GM10248 (cell line): ENCODE measurements around the gene MMS19.

ENCODE experiments used
- CTCF ChIA-PET: fragments of 300-600 bp; sonication (Branson Sonifier 250); formaldehyde crosslinking; extraction: SDS; loops from one replicate; lab custom pipeline; 2021; ENCODE audit warnings: antibody characterized with exemption; lab: Yijun Ruan, JAX
- POLR2A ChIA-PET: fragments of 350-650 bp; sonication (Branson Sonifier 250); formaldehyde crosslinking; extraction: SDS; loops from one replicate; lab custom pipeline; 2020; ENCODE audit warnings: antibody characterized with exemption; lab: Yijun Ruan, JAX
- DNase-seq: peaks from one replicate; pipeline ENCODE4 v3.0.0; 2012; ENCODE audit errors: extremely low spot score
- TF ChIP-seq, protein P1 (sequence below): IDR thresholded peaks from 2 replicates; pipeline ENCODE4 v1.5.1; 2012; ENCODE audit warnings: mild to moderate bottlenecking, low read depth; ENCODE audit errors: extremely low read depth, missing control alignments, control extremely low read depth

Gene MMS19

DNA sequence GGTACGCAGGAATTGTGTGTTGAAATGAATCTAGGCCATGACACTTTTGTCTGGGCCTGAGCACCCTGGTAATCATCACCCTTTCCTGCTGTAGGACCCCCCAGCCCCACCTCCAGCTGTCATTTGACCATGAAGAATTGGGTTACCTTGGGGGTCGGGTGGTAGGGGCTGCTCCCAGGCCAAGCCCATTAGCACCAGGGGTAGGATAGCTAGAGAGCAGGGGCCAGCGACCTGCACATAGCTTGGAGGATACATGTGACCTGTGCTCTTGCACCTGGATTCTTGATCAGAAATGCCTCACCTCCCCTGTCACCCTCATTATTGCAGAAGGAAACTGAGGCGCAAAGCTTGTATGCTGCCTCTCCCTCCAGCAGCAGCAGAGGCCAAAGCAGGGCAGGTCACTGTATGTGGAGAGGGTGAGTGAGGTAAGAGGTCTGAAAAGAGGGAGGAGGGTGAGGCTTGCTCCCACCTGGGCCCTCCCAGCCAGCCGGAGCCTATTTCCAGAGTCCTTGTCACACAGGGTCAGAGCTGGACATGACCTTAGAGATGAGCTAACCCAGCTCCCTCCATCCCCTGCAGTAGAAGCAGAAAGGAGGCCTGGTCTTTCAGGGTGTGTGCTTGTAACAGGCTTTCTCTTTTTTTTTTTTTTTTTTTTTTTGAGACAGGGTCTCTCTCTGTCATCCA is 39.1 kb upstream of the MMS19 start:
- ChIA-PET CTCF (interaction anchor here (1.3 to 7.1 kb wide), 3 partner anchors 13 to 75 kb away, joined by 3 to 108 read pairs (median 25); no protein-coding TSS in a partner anchor), POLR2A (no interaction called here)
- TF ChIP-seq, protein P1, sequence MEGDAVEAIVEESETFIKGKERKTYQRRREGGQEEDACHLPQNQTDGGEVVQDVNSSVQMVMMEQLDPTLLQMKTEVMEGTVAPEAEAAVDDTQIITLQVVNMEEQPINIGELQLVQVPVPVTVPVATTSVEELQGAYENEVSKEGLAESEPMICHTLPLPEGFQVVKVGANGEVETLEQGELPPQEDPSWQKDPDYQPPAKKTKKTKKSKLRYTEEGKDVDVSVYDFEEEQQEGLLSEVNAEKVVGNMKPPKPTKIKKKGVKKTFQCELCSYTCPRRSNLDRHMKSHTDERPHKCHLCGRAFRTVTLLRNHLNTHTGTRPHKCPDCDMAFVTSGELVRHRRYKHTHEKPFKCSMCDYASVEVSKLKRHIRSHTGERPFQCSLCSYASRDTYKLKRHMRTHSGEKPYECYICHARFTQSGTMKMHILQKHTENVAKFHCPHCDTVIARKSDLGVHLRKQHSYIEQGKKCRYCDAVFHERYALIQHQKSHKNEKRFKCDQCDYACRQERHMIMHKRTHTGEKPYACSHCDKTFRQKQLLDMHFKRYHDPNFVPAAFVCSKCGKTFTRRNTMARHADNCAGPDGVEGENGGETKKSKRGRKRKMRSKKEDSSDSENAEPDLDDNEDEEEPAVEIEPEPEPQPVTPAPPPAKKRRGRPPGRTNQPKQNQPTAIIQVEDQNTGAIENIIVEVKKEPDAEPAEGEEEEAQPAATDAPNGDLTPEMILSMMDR = no peak
- no peak for DNase-seq

DNA sequence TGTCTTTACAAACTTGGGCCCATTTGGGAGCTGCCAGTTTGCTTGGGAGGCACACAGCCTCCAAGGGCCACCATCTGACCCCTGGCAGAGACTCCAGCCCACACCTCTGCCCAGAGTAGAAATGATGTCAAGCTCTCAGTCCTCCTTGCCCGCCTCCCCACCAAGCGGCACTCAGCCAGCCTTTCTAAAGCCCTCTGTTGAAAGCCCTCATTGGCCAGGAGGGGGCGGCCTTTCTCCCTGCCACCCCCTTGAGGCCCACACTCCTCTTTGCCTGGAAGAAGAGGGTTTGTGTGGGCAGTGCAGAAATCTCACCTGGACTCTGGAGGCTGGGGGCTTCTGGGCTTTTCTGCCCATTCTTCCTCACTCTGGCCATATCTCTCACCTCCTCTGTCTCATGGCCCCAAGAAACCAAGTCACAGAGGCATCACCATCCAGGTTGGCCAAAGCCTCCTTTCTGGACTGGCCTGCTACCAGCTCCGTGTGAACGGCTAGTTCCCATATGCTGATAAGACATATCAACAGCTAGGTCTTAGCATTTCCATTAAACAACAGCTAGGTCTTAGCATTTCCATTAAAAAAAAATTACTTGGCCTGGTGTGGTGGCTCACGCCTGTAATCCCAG is 36.6 kb upstream of the MMS19 start:
- CTCF ChIA-PET = interaction anchor here (0.7 to 7.1 kb wide), 22 partner anchors 9 to 189 kb away, joined by 3 to 108 read pairs (median 4); partner anchors contain the start of gene UBTD1
- TF ChIP-seq, protein P1 = peak; percentile 70
- POLR2A ChIA-PET = interaction anchor here (1.2 kb wide), 1 partner anchor 18 kb away, joined by 3 read pairs; no protein-coding TSS in a partner anchor
- peak; percentile 77 for DNase-seq

DNA sequence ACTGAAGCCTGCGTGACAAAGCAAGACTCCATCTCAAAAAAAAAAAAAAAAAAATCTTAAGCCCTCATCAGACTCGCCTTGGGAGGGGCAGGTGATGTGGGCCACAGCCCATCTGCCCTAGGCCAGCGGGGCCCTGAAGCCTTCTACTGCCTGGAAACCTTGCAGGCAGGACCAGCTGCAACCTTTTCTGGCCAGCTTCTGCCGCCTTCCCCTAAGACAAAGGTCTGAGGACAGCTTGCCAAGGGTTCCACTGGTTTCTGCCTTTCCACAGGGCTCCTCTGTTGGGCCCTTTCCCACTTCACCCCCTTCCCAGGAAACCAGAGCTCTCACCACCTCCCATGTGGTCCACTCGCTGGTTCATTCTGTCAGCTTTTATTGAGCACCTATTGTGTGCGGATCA is 35.7 kb upstream of the MMS19 start:
- TF ChIP-seq, protein P1 = no peak
- DNase-seq = no peak
- CTCF ChIA-PET = interaction anchor here (0.7 to 7.1 kb wide), 18 partner anchors 9 to 190 kb away, joined by 3 to 108 read pairs (median 4); partner anchors contain the start of gene UBTD1
- POLR2A ChIA-PET = interaction anchor here (1.2 kb wide), 1 partner anchor 19 kb away, joined by 3 read pairs; no protein-coding TSS in a partner anchor

DNA sequence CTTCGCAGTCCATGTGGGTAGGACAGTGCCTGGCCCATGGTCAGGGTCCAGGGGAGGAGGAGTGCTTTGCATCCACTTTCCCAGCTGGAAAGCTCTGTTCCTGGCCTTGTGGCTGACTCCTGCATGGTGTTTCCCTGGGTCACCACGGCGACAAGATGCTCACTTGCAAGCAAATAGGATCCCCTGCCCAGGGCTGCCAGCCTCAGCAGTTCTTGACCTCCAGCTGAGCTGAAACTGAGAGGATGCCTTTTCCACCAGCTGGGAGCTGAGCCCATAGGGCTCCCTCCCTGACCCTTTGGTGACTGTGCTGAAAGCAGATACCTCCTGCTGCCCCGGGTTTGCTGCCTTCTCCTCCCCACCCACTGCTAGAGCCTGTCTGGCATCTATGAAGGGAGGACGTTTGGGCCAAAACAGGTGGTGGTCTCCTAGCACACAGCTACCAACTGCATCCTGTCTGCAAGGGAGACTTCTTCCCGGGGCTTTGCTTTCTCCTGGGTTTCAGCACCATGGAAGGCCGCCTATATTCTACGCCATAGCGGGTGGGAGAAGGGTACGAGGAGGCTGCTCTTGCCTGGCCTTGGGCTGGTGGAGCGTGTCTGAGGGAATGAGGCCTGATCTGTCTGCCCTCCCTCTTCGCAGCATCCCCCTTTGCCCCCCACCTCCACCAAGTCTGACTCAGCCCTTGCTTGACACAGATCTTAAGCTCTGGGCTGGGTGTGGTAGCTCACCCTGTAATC is 34.9 kb upstream of the MMS19 start:
- ChIA-PET CTCF (interaction anchor here (1.2 to 7.1 kb wide), 7 partner anchors 9 to 68 kb away, joined by 3 to 108 read pairs (median 4); no protein-coding TSS in a partner anchor), POLR2A (no interaction called here)
- TF ChIP-seq, protein P1 = no peak
- DNase-seq = no peak

DNA sequence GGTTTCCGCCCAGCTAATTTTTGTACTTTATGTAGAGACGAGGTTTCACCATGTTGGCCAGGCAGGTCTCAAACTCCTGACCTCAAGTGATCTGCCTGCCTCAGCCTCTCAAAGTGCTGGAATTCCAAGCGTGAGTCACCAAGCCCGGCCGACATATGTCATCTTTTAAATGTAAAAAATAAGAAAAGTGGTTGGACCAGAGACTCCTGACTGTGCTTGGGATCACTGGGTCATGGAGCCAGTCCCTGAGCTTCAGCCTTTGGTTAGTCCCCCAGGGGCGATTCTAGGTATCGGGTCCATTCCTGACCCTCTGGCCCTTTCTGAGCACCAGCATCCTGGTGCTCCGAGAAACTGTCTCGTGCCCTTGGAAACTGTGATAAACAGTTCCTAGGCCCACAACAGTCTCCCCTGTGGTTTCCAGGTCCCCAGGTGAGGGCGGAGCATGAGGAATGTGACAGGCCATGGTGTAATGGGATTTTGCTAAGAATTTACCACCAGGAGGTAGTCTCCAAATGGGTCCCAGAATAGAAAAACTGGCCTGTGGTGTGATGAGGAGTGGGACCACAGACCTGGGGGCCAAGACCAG is 33.3 kb upstream of the MMS19 start:
- ChIA-PET POLR2A (no interaction called here), CTCF (no interaction called here)

More for the DNA sequence above, 33.3 kb upstream of the MMS19 start:
- TF ChIP-seq, protein P1 = no peak
- DNase-seq = no peak
